ENCODE results near the gene HS6ST1.

Gene HS6ST1

DNA sequence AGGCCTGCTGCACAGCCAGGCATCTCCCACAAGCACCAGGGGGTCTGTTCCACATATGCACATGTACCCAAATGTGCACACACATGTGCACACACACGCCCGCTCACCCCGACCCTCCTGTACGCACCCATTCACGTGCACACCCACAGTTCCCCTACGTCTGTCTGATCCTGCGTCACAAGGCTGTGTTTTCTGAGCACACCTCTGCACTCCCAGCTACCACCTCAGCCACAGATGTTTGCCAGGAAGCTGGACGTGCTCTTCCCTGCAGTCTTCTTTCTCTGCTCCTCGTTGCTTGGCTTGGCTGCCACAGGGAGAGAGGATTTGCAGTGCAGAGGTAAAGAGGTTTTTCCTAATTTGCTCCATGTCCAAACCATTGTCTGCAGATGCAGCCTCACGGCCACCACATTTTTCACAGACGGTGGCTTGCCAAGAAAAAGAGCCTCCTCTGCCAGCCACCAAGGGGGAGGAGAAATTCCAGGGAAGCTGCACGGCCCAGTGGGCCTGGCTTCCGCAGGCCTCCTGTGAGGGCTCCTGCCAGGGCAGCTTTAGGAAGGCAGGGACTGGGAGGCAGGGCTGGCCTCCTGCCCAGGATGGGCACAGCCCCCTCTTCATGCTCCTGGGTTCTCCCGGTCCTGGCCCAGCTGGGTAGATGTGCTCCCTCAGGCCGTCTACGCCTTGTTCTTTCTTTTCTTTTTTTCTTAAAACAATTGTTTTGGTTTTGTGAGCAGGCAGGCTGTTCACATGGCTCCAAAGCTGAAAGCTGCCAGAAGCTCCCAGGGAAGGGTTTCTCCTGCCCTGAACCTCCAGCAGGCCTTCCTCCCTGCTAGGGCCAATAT lies 29.3 kb upstream of the HS6ST1 start:
- H3K4me3 ChIP-seq (replicated peaks; ENCODE audit: low read depth, low read length), result no peak overlapping the region
- TF ChIP-seq, protein P1, sequence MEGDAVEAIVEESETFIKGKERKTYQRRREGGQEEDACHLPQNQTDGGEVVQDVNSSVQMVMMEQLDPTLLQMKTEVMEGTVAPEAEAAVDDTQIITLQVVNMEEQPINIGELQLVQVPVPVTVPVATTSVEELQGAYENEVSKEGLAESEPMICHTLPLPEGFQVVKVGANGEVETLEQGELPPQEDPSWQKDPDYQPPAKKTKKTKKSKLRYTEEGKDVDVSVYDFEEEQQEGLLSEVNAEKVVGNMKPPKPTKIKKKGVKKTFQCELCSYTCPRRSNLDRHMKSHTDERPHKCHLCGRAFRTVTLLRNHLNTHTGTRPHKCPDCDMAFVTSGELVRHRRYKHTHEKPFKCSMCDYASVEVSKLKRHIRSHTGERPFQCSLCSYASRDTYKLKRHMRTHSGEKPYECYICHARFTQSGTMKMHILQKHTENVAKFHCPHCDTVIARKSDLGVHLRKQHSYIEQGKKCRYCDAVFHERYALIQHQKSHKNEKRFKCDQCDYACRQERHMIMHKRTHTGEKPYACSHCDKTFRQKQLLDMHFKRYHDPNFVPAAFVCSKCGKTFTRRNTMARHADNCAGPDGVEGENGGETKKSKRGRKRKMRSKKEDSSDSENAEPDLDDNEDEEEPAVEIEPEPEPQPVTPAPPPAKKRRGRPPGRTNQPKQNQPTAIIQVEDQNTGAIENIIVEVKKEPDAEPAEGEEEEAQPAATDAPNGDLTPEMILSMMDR (IDR thresholded peaks at IDR 0.05; ENCODE audit: low read depth, low read length, missing control alignments), result no peak
- peak; percentile 29 for DNase-seq (ENCODE audit: extremely low read depth, low read depth)

DNA sequence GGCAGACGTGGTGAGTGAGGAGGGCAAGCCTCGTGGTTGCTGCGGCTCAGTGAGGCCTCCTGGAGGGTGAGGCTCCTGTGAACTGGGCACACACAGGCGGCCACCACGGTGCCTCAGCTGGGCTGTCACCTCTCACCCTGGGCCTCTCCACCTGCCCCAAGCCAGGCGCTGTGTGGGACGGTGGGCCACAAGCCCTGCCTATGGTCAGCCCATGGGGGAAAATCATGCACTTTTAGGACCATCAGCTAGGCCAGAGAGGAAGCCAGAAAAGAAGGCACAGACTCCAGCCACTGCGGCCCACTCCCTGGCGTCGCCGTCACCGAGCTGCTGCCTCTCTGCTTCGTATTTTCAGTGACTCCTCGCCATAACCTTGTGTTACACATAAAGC lies 28.5 kb upstream of the HS6ST1 start:
- DNase-seq (ENCODE audit: extremely low read depth, low read depth), result no peak
- no peak overlapping the region for H3K4me3 ChIP-seq (replicated peaks; ENCODE audit: low read depth, low read length)
- TF ChIP-seq, protein P1 (IDR thresholded peaks at IDR 0.05; ENCODE audit: low read depth, low read length, missing control alignments), result no peak

DNA sequence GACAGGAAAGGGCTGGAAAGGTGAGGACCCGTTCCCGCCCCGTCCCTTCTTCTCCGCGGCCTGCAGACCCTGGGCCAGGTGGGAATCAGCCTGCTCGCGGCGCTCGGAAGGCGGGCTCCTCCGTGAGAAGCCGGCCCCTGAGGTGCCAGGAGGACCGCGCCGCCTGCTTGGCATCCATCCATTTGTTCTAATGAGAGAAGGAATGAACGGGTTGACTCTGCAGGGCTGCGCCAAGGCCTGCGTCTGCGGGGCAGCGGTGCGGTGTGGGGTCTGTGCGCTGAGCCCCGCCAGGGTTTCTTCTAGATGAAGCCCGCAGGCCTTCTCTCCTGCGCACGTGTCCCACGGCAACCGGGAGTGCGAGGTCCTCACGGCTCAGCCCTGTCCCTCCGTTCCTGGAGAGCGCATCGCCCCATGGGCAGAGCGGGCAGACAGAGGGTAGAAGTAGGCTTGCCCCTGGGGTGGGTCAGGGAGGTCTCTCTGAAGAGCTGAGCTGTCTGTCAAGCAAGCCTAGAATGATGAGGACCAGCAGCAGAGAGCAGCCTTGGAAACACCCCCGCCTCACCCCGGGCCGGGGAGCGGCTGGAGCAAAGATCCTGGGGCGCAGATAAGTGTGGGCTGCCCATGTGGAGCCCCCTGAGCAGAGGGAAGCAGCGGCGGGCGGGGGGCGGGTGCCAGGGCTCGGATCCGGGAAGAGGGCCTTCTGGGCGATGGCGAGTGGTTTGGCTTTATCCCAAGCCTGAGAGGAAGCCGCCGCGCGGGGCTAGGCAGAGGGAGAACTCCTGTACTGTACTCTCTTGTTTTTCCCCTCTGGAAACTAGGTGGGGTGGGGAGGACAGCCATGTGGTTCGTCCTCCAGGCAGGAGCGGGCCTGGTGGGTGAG lies 27.9 kb upstream of the HS6ST1 start:
- TF ChIP-seq, protein P1 (IDR thresholded peaks at IDR 0.05; ENCODE audit: low read depth, low read length, missing control alignments), result no peak
- H3K4me3 ChIP-seq (replicated peaks; ENCODE audit: low read depth, low read length), result no peak overlapping the region
- DNase-seq (ENCODE audit: extremely low read depth, low read depth), result no peak

DNA sequence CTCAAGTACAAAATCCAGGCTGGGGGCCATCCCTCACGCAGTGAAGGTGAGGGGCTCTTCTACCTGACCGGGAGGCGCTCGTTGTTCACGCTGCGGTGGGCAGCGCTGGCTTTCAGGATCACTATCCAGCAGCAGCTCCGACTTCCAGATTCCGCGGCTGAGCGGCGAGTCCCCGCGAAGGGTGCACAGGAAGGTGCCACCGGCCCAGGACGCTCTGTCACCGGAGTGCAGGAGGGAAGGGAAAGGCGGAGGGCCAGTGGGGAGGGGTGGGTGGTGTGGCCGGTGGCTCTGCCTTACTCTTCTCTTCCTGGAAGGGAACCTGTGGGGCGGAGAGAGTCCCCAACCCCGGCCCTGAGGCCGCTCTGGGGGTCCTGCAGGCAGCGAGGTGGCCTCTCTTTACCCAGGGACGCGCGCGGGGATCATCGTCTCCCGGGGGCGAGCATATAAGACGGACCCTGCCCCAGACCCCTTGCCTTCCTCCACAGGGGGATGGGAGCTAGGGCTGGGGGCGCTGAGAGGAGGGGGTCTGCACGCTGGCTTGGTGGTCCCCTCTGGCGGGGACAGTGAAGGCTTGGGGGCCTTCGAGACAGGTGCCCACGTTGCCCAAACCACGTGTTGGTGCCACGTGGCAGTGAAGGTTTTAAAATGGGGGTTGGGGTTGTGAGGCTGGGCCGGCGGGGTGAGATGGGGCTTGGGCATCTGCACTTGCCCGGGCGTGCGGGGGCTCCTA lies 26.9 kb upstream of the HS6ST1 start:
- no peak overlapping the region for H3K4me3 ChIP-seq (replicated peaks; ENCODE audit: low read depth, low read length)
- TF ChIP-seq, protein P1 (IDR thresholded peaks at IDR 0.05; ENCODE audit: low read depth, low read length, missing control alignments), result no peak
- no peak for DNase-seq (ENCODE audit: extremely low read depth, low read depth)

DNA sequence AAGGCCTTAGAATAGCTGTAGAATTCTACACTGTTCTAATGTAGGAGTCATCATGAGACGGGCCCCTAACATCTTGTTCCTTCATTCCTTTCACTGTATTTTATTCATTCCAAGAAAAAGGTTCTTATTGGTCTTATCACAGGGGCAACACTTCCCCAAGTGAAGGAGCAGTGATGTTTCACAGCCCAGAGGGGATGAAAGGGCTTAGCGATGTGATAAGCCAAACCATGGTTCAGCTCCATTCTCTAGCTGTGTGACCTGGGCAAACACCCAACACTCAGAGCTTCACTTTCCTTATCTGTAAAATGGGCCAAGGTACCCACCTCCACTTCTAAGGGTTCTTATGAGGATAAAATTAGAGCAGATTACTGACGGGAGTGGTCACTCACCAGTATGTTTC lies 25.4 kb upstream of the HS6ST1 start:
- TF ChIP-seq, protein P1 (IDR thresholded peaks at IDR 0.05; ENCODE audit: low read depth, low read length, missing control alignments), result no peak
- DNase-seq (ENCODE audit: extremely low read depth, low read depth), result no peak
- no peak overlapping the region for H3K4me3 ChIP-seq (replicated peaks; ENCODE audit: low read depth, low read length)

DNA sequence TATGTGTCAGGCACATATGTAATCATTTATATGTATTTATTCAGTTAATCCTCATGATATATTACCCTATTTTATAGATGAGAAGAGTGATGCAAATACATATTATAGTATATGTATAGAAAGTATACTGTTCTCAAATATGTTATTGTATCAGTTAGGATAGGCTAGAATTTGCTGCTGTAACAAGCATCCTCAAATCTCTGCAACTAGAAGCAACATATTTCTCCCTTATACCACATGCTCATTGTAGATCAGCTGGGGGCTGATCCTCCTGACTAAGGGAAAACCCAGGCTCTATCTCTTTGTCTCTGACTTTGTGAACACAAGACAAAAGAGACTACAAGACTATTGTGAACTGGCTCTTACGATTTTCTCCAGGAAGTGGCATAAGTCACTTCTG lies 24.8 kb upstream of the HS6ST1 start:
- DNase-seq (ENCODE audit: extremely low read depth, low read depth), result no peak
- TF ChIP-seq, protein P1 (IDR thresholded peaks at IDR 0.05; ENCODE audit: low read depth, low read length, missing control alignments), result no peak

More for the DNA sequence above, 24.8 kb upstream of the HS6ST1 start:
- no peak overlapping the region for H3K4me3 ChIP-seq (replicated peaks; ENCODE audit: low read depth, low read length)
